Heart right ventricle (tissue), 12 donors: ENCODE results near the gene NDN. TPM values are rescaled to one million over a fixed set of nuclear protein-coding genes. Genes with fewer than 3 reads are reported as not detected.

Experiments
- polyA plus RNA-seq, 2 donors: library from polyadenylated mRNA; stranded (reverse); fragments of 200-250 nt; gene quantifications; one replicate each; pipeline ENCODE4 v1.2.3, GENCODE V29; 2013
- total RNA-seq, 10 donors: library from RNA; stranded (reverse); fragmentation: NEBNext Ultra II Directional in 3 of 10; extraction: Animal tissue kit (Norgen Biotek cat#: 25700) in 3 of 10; gene quantifications; one replicate each; pipeline versions ENCODE4 v1.2.1 to v1.2.4, GENCODE V29; 2021 to 2023
- donor health status: ischemic (EF 13 %, LVEDD 7.1; RV severe dilation, severe dysfunction).
- donor health status: healthy with polysubstance abuse.
- donor health status: DM: no; HTN: yes; CAD: no.
- donor health status: DM: no; HTN: no; CAD: no.
- donor health status: ischemic (EF 25% LVEDD 6.9; RV normal size, moderate dysfunction).
- donor health status: ischemic (EF 25% LVEDD 5.7; RV mildly dilated, moderate dysfunction).
- donor health status: healthy.
- donor health status: nonischemic (EF 11% LVEDD 7.7; RV severe dilation, severe dysfunction).
- donor health status: DM: yes; HTN: yes; CAD: no.
- donor health status: PGD.
- donor health status: ischemic (EF 29% LVEDD 5.4; RV normal size, mild dysfunction).
- donor health status: nonischemic (EF 23%, LVEDD 6.1; RV moderate dilation, normal function).

NDN gene
- total and polyA plus RNA-seq, 12 donors = 6.7 to 54.6 (median 37.6) TPM

Other genes with a start within 250 kb of the NDN start
- gene GOLGA6L2, start 240.1 kb downstream of the NDN start, total RNA-seq = under 1 TPM in 1 of 10 donors, not detected in 9; 0.09 TPM
- not detected for gene GOLGA6L2, start 240.1 kb downstream of the NDN start, polyA plus RNA-seq
- 1 to 10 TPM in 2 of 10 donors, under 1 TPM in 3, not detected in 5; 0.15 to 1.9 (median 0.64) TPM for gene MKRN3, start 121.6 kb downstream of the NDN start, total RNA-seq
- under 1 TPM in 1 of 2 donors, not detected in 1; 0.04 TPM for gene MKRN3, start 121.6 kb downstream of the NDN start, polyA plus RNA-seq
- under 1 TPM in 4 of 10 donors, not detected in 6; 0.07 to 0.11 (median 0.09) TPM for gene MAGEL2, start 39.4 kb downstream of the NDN start, total RNA-seq
- under 1 TPM in 1 of 2 donors, not detected in 1; 0.04 TPM for gene MAGEL2, start 39.4 kb downstream of the NDN start, polyA plus RNA-seq